Peyer's patch (tissue), 4 donors: ENCODE results near the gene RAB17. TPM values are rescaled to one million over a fixed set of nuclear protein-coding genes. Genes with fewer than 3 reads are reported as not detected.

Experiments
- DNase-seq, 3 donors: peaks; one replicate each; pipeline ENCODE4 v3.0.0-alpha.2; 2017 to 2019
- H3K27ac ChIP-seq, 4 donors: fragments of 200-600 bp; sonication (generic); one replicate each; pipeline ENCODE4 v1.5.1; 2016 to 2019
- H3K27me3 ChIP-seq, 2 donors: fragments of 200-600 bp; sonication (generic); one replicate each; pipeline ENCODE4 v1.5.1; 2019
- H3K36me3 ChIP-seq, 3 donors: fragments of 200-600 bp; sonication (generic); one replicate each; pipeline ENCODE4 v1.5.1; 2016 to 2019
- H3K4me1 ChIP-seq, 4 donors: fragments of 200-600 bp; sonication (generic); one replicate each; pipeline ENCODE4 v1.5.1; 2016 to 2019
- H3K4me3 ChIP-seq, 4 donors: fragments of 200-600 bp; sonication (generic); 1 replicate in 3 of 4; 2 replicates in 1 of 4; pipeline ENCODE4 v1.5.1; 2016 to 2019; ENCODE audit warnings: mild to moderate bottlenecking in 1 of 4
- H3K9me3 ChIP-seq, 4 donors: fragments of 200-600 bp; sonication (generic); one replicate each; pipeline ENCODE4 v1.5.1; 2016 to 2019; ENCODE audit warnings: mild to moderate bottlenecking in 1 of 4
- CTCF ChIP-seq, 6 experiments: fragments of 450-650 bp in 4 of 6; fragments of 200-600 bp in 2 of 6; sonication (generic) in 1 of 6; IDR thresholded peaks; one replicate each; pipeline ENCODE4 v1.5.1; 2017 to 2019; ENCODE audit warnings: antibody characterized with exemption in 6 of 6, mild to moderate bottlenecking in 3 of 6, moderate library complexity in 1 of 6
- POLR2A ChIP-seq, 2 donors: fragments of 450-650 bp; IDR thresholded peaks; one replicate each; pipeline ENCODE4 v1.5.1; 2017; ENCODE audit warnings: antibody characterized with exemption in 2 of 2, mild to moderate bottlenecking in 2 of 2, moderate library complexity in 2 of 2
- total RNA-seq, 4 donors: library from RNA; depleted of rRNA; stranded (reverse); fragments of >200 nt; gene quantifications; one replicate each; pipeline ENCODE4 v1.1.0, GENCODE V29; 2016

Gene RAB17
- total RNA-seq, 4 donors from 2014 or later, result 66.0 to 244 (median 219) TPM

GRCh38 chr2:237569896-237570295, 20.6 kb downstream of the RAB17 start:
- Histone ChIP-seq H3K36me3 (no peaks in the 10 kb centered on the region), H3K9me3 (no peaks in the 10 kb centered on the region), H3K4me3 (no peak overlapping the region), H3K27me3 (no peaks in the 10 kb centered on the region), H3K27ac (no peak overlapping the region), H3K4me1 (peaks cover 0 to 9% (median 2%) of the 10 kb centered on the region in 4 donors)
- DNase-seq, result no peak
- TF ChIP-seq CTCF (IDR thresholded peaks at IDR 0.05) (no peak), POLR2A (IDR thresholded peaks at IDR 0.05) (no peak)

- H3K9me3 ChIP-seq, result no peaks in the 10 kb centered on the region
Observed at GRCh38 chr2:237569041-237569440, 21.5 kb downstream of the RAB17 start.

GRCh38 chr2:237568121-237568660, 22.3 kb downstream of the RAB17 start:
- Histone ChIP-seq H3K9me3 (no peaks in the 10 kb centered on the region), H3K4me3 (no peak overlapping the region), H3K27ac (no peak overlapping the region), H3K27me3 (no peaks in the 10 kb centered on the region), H3K4me1 (peaks cover 0 to 9% (median 2%) of the 10 kb centered on the region in 4 donors), H3K36me3 (no peaks in the 10 kb centered on the region)
- peak in 1 of 3 donors; percentile 34 for DNase-seq
- TF ChIP-seq POLR2A (IDR thresholded peaks at IDR 0.05) (no peak), CTCF (IDR thresholded peaks at IDR 0.05) (no peak)

More at GRCh38 chr2:237569041-237569440, 21.5 kb downstream of the RAB17 start:
- Histone ChIP-seq H3K4me3 (no peak overlapping the region), H3K36me3 (no peaks in the 10 kb centered on the region), H3K27me3 (no peaks in the 10 kb centered on the region), H3K27ac (no peak overlapping the region), H3K4me1 (peaks cover 0 to 9% (median 2%) of the 10 kb centered on the region in 4 donors)
- no peak for TF ChIP-seq CTCF (IDR thresholded peaks at IDR 0.05)
- no peak for TF ChIP-seq POLR2A (IDR thresholded peaks at IDR 0.05)
- no peak for DNase-seq

DNA sequence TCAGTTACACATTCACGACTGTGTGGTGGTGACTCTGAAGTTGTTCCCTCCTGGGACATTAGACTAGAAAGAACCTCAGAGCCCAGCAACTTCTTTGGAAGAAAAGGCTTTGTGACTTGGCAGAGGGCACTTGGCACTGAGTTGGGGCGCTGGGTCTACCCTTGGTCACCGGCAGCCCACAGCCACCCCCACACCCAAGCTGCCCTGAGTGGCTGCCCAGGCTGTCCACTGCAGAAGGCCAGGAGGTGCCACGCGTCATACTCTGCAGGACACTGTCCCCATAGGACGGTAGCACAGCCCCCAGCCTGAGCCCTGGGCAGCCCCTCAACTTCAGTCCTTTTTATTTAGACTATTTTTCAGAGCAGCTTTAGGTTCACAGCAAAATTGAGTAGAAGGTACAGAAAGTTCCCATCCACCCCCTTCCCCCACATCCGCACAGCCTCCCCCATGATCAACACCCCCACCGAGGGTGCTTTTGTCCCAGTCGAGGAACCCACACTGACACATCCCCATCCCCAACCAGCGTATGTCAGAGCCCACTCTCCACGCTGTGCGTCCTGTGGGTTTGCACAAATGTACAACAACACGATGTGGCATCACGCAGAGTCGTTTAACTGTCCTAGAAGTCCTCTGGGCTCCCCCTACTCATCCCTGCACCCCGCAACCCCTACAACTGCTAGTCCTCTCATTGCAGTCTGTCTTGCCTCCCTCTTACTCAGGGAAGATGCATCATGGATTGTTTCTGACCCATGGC, 23.1 kb downstream of the RAB17 start:
- no peaks in the 10 kb centered on the region for H3K27me3 ChIP-seq
- H3K27ac ChIP-seq, result no peak overlapping the region
- peak in 1 of 3 donors; percentile 31 for DNase-seq
- no peaks in the 10 kb centered on the region for H3K36me3 ChIP-seq
- no peaks in the 10 kb centered on the region for H3K9me3 ChIP-seq
- peaks cover 0 to 5% (median 2%) of the 10 kb centered on the region in 4 donors for H3K4me1 ChIP-seq
- TF ChIP-seq CTCF (IDR thresholded peaks at IDR 0.05) (no peak), POLR2A (IDR thresholded peaks at IDR 0.05) (no peak)
- no peak overlapping the region for H3K4me3 ChIP-seq

DNA sequence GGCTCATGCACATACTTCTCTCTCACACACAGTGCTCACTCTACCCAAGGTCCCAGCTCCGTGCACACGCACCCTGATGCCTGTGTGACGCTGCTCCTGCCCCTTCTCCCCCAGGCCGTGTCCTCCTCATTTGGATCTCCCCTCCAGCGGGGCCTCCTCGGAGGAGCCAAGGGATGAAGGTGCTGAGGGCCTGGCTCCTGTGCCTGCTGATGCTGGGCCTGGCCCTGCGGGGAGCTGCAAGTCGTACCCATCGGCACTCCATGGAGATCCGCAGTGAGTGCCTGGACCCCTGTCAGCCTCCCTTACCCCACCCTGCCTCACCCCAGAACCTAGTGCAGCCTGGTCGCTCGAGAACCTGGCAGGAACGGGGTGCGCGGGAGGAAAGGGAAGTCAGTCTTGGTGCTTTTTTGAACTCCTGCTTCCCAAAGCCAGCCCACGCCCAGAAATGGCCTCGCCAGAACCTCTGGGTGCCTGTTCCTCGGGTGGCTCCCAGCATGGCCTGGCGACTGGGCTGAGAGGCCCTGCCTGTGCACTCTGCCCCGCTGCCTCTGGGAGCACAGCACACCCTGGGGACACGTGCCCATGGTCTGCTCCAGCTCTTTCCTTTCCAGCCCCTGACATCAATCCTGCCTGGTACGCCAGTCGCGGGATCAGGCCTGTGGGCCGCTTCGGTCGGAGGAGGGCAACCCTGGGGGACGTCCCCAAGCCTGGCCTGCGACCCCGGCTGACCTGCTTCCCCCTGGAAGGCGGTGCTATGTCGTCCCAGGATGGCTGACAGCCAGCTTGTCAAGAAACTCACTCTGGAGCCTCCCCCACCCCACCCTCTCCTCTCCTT, 23.9 kb downstream of the RAB17 start, which contains the start of gene PRLH:
Gene PRLH (plus strand): TSS at position 174 of the 835 bp plus-strand sequence. CDS start 0 bp downstream, at position 174.
- Histone ChIP-seq H3K9me3 (no peaks in the 10 kb centered on the region), H3K27me3 (no peaks in the 10 kb centered on the region), H3K27ac (no peak within 1 kb of the TSS), H3K4me1 (no peaks in the 10 kb centered on the region), H3K4me3 (no peak within 1 kb of the TSS), H3K36me3 (no peaks in the 10 kb centered on the region)
- TF ChIP-seq CTCF (IDR thresholded peaks at IDR 0.05), result no peak
- TF ChIP-seq POLR2A (IDR thresholded peaks at IDR 0.05), result no peak
- DNase-seq, result peak in 1 of 3 donors; percentile 45
